HL-60 (cell line): ENCODE data around the gene CRYBA2.

ENCODE experiments used
- DNase-seq, 2 experiments: peaks; one replicate each; pipeline ENCODE4 v3.0.0-alpha.2; 2010 to 2020; ENCODE audit warnings: low read depth in 1 of 2, low spot score in 1 of 2
- H3K27ac ChIP-seq: fragments of 250-450 bp; sonication (Bioruptor Pico); replicated peaks from 2 replicates; pipeline ENCODE4 v1.5.1; 2020; ENCODE audit warnings: mild to moderate bottlenecking, moderate library complexity
- H3K27me3 ChIP-seq: fragments of 250-450 bp; sonication (Bioruptor Pico); 2 replicates; pipeline ENCODE4 v1.5.1; 2021; ENCODE audit warnings: mild to moderate bottlenecking, moderate library complexity; ENCODE audit not compliant: insufficient read depth, poor library complexity, severe bottlenecking
- H3K4me3 ChIP-seq: replicated peaks from 2 replicates; pipeline ENCODE4 v1.5.1; 2011; ENCODE audit warnings: mild to moderate bottlenecking, control low read depth, low read length; ENCODE audit not compliant: insufficient read depth
- GABPA ChIP-seq: IDR thresholded peaks from 2 replicates; pipeline ENCODE4 v1.6.1; 2012; ENCODE audit warnings: low read depth
- POLR2AphosphoS5 ChIP-seq: IDR thresholded peaks from 2 replicates; pipeline ENCODE4 v1.6.1; 2012; ENCODE audit warnings: low read depth
- SPI1 ChIP-seq: IDR thresholded peaks from 2 replicates; pipeline ENCODE4 v1.6.1; 2012; ENCODE audit warnings: low read depth, mild to moderate bottlenecking, borderline replicate concordance
- TF ChIP-seq, protein P1 (sequence below): IDR thresholded peaks from one replicate; pipeline ENCODE4 v1.5.1; 2011; ENCODE audit warnings: low read length, control low read depth, inconsistent platforms; ENCODE audit not compliant: insufficient read depth
- TF ChIP-seq, protein P2 (sequence below): IDR thresholded peaks from 2 replicates; pipeline ENCODE4 v1.6.1; 2012; ENCODE audit warnings: low read depth; ENCODE audit not compliant: insufficient replicate concordance

CRYBA2 gene

DNA sequence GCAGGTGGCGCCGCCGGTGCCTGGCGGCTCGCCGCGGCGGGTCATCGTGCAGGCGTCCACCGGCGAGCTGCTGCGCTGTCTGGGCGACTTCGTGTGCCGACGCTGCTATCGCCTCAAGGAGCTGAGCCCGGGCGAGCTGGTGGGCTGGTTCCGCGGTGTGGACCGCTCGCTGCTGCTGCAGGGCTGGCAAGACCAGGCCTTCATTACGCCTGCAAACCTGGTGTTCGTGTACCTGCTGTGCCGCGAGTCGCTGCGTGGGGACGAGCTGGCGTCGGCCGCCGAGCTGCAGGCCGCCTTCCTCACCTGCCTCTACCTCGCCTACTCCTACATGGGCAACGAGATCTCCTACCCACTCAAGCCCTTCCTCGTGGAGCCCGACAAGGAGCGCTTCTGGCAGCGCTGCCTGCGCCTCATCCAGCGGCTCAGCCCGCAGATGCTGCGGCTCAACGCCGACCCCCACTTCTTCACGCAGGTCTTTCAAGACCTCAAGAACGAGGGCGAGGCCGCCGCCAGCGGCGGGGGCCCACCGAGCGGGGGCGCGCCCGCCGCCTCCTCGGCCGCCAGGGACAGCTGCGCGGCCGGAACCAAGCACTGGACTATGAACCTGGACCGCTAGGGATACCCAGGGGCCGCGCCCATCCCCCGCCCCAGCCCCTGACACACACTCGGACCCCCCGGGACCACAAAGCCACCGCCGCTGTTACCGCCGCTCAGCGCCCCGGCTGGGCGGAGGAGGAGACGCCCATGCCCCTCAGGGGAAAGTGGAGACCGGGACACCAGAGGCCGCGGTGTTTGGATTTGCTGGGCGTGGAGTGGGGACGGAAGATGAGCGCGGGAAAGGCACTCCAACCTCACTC is 32.7 kb downstream of the CRYBA2 start:
- no peak overlapping the region for H3K4me3 ChIP-seq

GRCh38 chr2:218959761-218960308 is 33.4 kb downstream of the CRYBA2 start:
- H3K27me3 ChIP-seq: peaks cover 70% of the 10 kb centered on the region
- no peak overlapping the region for H3K4me3 ChIP-seq
- DNase-seq: no peak
- TF ChIP-seq, protein P1, sequence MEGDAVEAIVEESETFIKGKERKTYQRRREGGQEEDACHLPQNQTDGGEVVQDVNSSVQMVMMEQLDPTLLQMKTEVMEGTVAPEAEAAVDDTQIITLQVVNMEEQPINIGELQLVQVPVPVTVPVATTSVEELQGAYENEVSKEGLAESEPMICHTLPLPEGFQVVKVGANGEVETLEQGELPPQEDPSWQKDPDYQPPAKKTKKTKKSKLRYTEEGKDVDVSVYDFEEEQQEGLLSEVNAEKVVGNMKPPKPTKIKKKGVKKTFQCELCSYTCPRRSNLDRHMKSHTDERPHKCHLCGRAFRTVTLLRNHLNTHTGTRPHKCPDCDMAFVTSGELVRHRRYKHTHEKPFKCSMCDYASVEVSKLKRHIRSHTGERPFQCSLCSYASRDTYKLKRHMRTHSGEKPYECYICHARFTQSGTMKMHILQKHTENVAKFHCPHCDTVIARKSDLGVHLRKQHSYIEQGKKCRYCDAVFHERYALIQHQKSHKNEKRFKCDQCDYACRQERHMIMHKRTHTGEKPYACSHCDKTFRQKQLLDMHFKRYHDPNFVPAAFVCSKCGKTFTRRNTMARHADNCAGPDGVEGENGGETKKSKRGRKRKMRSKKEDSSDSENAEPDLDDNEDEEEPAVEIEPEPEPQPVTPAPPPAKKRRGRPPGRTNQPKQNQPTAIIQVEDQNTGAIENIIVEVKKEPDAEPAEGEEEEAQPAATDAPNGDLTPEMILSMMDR: no peak
- TF ChIP-seq GABPA (no peak), SPI1 (no peak), POLR2AphosphoS5 (no peak)
- TF ChIP-seq, protein P2, sequence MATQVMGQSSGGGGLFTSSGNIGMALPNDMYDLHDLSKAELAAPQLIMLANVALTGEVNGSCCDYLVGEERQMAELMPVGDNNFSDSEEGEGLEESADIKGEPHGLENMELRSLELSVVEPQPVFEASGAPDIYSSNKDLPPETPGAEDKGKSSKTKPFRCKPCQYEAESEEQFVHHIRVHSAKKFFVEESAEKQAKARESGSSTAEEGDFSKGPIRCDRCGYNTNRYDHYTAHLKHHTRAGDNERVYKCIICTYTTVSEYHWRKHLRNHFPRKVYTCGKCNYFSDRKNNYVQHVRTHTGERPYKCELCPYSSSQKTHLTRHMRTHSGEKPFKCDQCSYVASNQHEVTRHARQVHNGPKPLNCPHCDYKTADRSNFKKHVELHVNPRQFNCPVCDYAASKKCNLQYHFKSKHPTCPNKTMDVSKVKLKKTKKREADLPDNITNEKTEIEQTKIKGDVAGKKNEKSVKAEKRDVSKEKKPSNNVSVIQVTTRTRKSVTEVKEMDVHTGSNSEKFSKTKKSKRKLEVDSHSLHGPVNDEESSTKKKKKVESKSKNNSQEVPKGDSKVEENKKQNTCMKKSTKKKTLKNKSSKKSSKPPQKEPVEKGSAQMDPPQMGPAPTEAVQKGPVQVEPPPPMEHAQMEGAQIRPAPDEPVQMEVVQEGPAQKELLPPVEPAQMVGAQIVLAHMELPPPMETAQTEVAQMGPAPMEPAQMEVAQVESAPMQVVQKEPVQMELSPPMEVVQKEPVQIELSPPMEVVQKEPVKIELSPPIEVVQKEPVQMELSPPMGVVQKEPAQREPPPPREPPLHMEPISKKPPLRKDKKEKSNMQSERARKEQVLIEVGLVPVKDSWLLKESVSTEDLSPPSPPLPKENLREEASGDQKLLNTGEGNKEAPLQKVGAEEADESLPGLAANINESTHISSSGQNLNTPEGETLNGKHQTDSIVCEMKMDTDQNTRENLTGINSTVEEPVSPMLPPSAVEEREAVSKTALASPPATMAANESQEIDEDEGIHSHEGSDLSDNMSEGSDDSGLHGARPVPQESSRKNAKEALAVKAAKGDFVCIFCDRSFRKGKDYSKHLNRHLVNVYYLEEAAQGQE: no peak
- H3K27ac ChIP-seq: no peak overlapping the region

More for the DNA sequence above, 32.7 kb downstream of the CRYBA2 start:
- Histone ChIP-seq H3K27ac (no peak overlapping the region), H3K27me3 (peaks cover 74% of the 10 kb centered on the region)
- no peak for TF ChIP-seq SPI1
- no peak for TF ChIP-seq POLR2AphosphoS5
- TF ChIP-seq GABPA: no peak
- TF ChIP-seq, protein P2: no peak
- TF ChIP-seq, protein P1: no peak
- DNase-seq: no peak

- DNase-seq: peak; percentile 18 to 53
- Histone ChIP-seq H3K27ac (no peak within 1 kb of the TSS), H3K4me3 (no peak within 1 kb of the TSS), H3K27me3 (peaks cover 64% of the 10 kb centered on the region)
- TF ChIP-seq, protein P1: no peak
- TF ChIP-seq POLR2AphosphoS5: no peak
- TF ChIP-seq GABPA: no peak
- no peak for TF ChIP-seq SPI1
- TF ChIP-seq, protein P2: no peak
These were observed 34.0 kb downstream of the CRYBA2 start, which contains the start of gene CDK5R2 for GRCh38 chr2:218959141-218959731. CDK5R2 (plus strand) TSS chr2:218959666; CDS start chr2:218959821, 155 bp downstream.
